Mesodermal cell (in vitro differentiated cells): ENCODE measurements around the gene NAA40.

Source experiments
- H3K27ac ChIP-seq: 2 replicates; pipeline ENCODE4 v1.7.0; 2013; ENCODE audit warnings: mild to moderate bottlenecking, low read depth, low read length, moderate library complexity; ENCODE audit not compliant: severe bottlenecking
- H3K36me3 ChIP-seq: 2 replicates; pipeline ENCODE4 v1.7.1; 2013; ENCODE audit warnings: mild to moderate bottlenecking, low read length, moderate library complexity; ENCODE audit not compliant: control insufficient read depth, insufficient read depth
- H3K4me1 ChIP-seq: one replicate; pipeline ENCODE4 v1.7.1; 2013; ENCODE audit warnings: mild to moderate bottlenecking, low read length; ENCODE audit not compliant: insufficient read depth, control insufficient read depth, poor library complexity, severe bottlenecking
- H3K4me3 ChIP-seq: 2 replicates; pipeline ENCODE4 v1.7.0; 2013; ENCODE audit warnings: low read length, control low read depth, mild to moderate bottlenecking; ENCODE audit not compliant: insufficient read depth, poor library complexity, severe bottlenecking; ENCODE audit errors: extremely low read depth
- H3K9me3 ChIP-seq: 2 replicates; pipeline ENCODE4 v1.7.1; 2013; ENCODE audit warnings: mild to moderate bottlenecking, low read length, moderate library complexity; ENCODE audit not compliant: control insufficient read depth
- WGBS, 2 experiments: methylation state at CpG; one replicate each; pipeline ENCODE4 v1.1.5; 2013; ENCODE audit warnings: missing lambda C conversion rate in 2 of 2; ENCODE audit not compliant: insufficient coverage in 2 of 2; 5-methylcytosine and 5-hydroxymethylcytosine counted together

Gene NAA40

DNA sequence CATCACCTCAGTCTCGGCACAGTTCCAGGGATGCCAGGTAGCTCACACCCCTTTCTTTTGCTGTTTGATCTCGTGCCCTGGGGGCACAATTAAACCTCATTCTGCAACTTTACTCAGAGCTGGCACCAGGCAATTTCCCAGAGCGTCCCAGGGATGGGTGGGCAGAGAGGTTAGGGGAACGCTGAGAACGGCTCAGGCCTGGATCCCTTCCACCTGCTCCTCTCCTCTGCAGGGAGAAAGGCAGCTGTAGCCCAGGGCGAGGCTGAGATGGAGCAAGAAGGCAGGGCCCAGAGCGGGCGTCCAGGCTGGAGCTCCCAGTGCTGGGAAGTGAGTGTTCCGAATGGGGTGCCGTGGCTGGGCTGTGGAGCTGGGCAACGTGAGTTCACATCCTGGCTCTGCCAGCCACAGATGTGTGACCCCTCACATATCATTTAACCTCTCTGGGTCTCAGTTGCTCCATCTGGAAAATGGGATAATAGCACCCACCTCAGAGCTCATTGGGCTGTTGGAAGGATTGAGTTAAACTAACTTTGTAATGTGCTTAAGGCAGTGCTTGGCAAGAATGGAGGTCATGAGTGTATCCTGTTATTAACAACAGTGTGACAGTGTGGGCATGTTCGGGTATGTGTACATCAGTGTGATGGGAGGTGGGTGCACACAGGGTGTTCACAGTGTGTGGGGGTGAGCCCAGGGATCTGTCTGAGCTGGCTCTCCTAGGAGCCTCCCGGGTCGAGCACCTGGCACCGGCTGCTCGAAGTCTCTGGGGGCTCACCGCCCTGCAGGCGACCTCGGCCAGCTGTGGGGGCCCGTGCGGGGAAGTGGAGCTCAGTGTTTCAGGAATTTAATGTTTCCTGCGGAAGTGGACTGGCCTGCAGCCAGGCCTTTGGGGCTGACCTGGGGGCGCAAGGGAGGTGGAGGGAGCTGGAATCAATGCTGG is 63.0 kb downstream of the NAA40 start:
- Histone ChIP-seq H3K9me3 (no peaks in the 10 kb centered on the region), H3K4me3 (no peak overlapping the region), H3K27ac (no peak overlapping the region), H3K36me3 (peaks cover 16% of the 10 kb centered on the region), H3K4me1 (peaks cover 11% of the 10 kb centered on the region)
- WGBS, 2 experiments, result 90 to 91% methylated on average over 11 to 12 of the region's 23 CpGs

DNA sequence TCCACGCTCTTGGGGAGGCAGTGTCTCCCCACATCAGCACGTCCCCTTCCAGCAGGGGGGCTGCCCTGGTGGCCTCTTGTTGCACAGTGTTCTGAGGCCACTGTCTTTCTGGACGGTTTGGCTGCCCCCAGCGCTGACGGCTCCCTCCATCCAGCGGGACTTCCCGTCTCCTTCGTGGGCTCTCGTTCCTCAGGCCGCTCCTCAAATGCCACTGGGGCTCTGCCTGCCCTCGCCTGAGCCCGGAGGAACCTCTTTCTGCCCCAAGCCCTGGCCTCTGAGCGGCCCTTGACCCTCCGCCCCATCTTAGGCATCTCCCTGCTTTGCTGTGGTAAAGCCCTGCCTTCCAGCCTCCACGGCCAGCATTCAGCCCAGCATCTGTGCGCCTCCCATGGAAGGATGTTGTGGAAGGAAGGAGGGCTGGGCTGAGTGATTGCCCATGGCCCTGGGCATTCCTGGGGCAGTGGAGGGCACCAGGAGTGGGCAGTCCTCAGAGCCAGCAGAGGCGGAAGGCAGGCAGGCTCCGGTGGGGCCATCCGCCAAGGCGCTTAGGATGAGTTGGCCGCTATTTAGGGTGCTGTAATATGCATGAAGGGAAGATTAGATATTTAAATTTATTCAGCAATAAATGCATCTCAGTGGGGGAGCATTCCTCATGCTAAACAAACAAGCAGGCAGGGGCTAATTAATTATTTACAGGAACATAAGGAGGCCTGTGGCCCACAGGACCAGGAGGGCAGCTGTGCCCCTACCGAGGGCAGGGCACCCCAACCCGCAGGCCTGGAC is 65.2 kb downstream of the NAA40 start:
- Histone ChIP-seq H3K27ac (no peak overlapping the region), H3K9me3 (no peaks in the 10 kb centered on the region), H3K4me3 (no peak overlapping the region), H3K36me3 (no peaks in the 10 kb centered on the region), H3K4me1 (peaks cover 15% of the 10 kb centered on the region)
- 80 to 87% methylated on average over 15 to 20 of the region's 23 CpGs for WGBS, 2 experiments

DNA sequence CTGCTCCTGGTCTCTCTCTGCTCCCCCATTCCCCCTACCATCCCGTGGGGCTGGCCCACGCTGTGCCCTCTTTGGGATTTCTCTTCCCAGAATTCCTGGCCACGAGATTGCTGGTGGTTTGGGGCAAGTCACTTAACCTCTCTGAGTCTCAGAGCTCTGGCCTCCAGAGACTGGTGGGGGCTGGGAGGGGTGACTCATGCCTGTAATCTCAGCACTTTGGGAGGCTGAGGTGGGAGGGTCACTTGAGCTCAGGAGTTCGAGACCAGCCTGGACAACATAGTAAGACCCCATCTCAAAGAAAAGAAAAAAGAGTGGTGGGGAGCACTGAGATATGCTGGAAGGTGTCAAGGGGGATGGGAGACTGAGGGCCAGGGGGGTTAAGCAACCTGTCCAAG is 65.8 kb downstream of the NAA40 start:
- H3K4me3 ChIP-seq, result no peak overlapping the region
- H3K36me3 ChIP-seq, result no peaks in the 10 kb centered on the region
- H3K4me1 ChIP-seq, result peaks cover 14% of the 10 kb centered on the region
- no peaks in the 10 kb centered on the region for H3K9me3 ChIP-seq
- 100% methylated on average over 1 of the region's 4 CpGs for WGBS, 2 experiments
- no peak overlapping the region for H3K27ac ChIP-seq

DNA sequence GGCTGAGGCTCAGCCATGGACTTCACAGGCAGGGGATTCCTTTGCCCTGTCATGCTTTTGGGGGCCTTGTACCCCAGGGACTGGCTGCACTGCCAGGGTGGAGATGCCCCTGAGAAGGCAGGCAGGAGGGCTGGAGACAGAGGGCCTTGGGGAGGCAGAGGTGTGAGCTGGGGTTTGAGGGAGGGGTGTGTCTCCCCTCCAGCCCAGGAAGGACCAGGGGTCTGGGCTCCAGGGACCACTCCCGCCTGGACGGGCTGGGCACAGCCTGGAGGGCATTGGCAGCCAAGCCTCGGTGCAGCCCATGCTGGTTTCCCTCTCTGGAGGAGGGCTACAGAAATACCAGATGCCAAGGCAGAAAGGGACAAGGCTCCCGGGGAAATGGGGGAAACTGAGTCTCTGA is 66.9 kb downstream of the NAA40 start:
- no peaks in the 10 kb centered on the region for H3K36me3 ChIP-seq
- H3K4me1 ChIP-seq, result peaks cover 12% of the 10 kb centered on the region
- 91 to 96% methylated on average over 4 of the region's 4 CpGs for WGBS, 2 experiments
- H3K9me3 ChIP-seq, result peaks cover 6% of the 10 kb centered on the region
- H3K27ac ChIP-seq, result no peak overlapping the region
- no peak overlapping the region for H3K4me3 ChIP-seq

DNA sequence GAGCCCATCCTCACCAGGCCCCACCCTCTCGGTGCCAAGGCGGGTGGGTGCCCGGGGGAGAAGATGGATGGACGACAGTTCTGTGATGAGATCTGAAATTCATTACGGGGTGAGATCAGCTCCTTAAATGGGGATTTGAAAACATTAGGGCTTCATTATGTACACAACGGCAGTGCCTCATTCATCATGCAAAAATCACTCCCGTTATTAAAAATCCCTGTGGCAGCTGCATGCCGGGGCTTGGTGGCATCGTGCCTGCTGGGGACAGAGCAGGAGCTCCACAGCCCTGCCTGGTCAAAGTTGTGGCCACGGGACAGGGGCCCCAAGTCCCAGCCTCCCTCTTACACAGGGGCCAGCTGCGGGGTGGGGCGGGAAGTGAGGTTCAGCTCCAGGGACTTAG is 67.6 kb downstream of the NAA40 start:
- WGBS, 2 experiments, result 75 to 92% methylated on average over 5 to 8 of the region's 12 CpGs
- no peak overlapping the region for H3K27ac ChIP-seq
- no peak overlapping the region for H3K4me3 ChIP-seq
- H3K36me3 ChIP-seq, result no peaks in the 10 kb centered on the region
- peaks cover 12% of the 10 kb centered on the region for H3K9me3 ChIP-seq
- peaks cover 12% of the 10 kb centered on the region for H3K4me1 ChIP-seq
